GM19035 (cell line): ENCODE measurements around the gene IFFO2.

Experiments
- ATAC-seq: cut with Tn5 transposase; IDR thresholded peaks from one replicate; pipeline ENCODE4 v1.9.1; 2021; ENCODE audit not compliant: unreplicated experiment

Gene IFFO2

DNA sequence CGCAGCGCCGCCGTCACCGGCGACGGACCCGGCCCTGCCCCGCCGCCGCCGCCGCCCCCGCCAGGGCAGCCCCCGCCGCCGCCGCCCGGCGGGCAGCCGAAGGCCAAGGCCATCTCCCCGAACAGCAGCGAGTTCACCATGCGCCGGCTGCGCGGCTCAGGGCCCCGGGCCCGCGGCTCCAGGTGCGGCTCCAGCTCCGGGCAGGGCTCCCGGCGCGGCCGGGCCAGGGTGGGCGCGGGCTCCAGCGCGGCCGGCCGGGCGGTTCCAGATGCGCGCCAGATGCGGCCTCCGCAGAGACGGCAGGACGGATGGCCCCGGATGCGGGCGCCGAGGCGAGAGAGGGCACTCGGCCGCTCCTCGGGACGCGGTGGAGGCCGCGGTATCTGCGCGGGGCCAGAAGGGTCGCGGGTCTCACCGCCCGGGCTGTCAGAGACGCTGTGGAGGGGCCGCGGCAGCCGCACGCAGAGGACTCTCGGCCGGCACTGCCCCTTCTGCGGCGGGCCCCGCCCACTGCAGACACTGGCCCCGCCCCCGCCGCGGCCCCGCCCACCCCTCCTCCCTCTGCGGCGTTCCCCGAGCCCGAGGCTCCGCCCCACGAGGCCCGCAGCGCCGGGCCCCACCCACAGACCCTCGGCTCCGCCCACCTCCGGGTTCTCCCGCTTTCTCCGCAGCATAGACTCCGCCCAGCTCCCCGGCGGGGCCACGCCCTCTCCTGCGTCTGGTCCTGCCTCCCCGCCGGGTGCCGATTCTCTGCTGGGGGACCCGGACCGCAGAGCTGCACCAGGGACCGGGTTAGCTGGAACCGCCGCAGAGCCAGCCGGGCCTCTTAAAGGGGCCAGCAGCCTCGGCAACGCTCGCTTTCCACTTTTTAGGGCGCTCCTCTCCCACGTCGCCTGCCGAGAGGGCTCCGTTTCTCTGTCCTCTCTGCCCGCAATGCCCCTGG, at the start of gene IFFO2:
TSS of gene IFFO2 (minus strand) at position 484 of the 943 bp plus-strand sequence. CDS start at position 140, 344 bp downstream.
- ATAC-seq = peak; percentile 61

DNA sequence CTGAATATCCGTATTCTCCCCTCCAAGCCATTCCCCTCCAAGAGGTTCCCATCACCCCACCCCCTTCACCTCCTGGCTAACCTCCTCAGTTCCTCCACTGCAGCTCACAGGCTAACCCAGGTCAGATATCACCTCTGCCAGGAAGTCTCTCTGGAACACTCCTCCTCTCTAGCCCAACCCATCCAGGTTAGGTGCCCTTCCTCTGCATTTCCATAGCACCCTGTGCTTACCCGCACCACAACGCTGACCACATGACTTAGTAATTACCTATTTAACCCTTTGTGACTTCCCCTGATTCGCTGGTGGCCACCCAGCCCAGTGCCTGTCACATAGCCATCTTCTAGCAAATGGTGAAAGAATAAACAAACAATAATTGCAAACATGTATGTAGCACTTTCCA, 49.5 kb upstream of the IFFO2 start:
- ATAC-seq = no peak

DNA sequence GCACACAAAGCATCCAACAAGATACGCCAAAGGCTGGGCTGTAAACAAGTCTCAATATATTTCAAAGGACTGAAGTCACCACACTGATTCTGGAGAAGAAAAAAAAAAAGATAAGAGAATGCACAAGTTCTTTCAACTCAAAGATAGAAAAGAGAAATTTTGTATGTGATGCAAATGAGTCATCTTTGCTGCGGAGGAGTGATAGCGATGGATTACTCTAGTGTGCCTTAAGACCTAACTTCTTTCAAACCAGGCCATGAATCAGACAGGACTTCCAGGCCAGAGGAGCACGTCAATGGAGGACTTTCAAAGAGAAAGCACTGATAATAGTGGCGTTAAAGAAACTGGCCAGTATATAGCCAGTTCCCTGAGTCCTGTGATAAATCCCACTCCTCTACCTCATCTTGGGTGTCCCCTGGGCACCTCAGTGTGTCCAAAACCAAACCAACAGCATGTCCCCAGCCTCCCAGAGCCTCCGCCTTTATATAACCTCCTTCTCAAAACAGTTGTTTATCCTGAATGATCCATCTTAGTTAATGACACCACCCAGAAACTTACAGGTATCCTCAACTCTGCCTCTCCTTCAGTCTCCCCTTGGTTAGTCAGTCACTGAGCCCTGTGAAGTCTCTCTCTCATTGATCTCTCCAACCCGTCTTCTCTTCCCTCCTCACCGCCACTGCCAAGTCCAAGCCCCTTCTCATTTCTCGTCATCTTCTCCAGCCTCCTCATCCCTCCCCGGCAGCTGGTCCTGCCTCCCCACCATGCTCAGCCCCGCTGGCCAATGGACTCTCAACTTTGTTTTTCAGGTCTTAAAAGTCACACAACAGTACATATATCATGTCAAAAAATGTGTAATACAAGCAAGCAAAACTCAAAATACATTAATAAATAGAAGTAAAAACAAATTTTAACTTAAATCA, 47.2 kb upstream of the IFFO2 start:
- no peak for ATAC-seq

DNA sequence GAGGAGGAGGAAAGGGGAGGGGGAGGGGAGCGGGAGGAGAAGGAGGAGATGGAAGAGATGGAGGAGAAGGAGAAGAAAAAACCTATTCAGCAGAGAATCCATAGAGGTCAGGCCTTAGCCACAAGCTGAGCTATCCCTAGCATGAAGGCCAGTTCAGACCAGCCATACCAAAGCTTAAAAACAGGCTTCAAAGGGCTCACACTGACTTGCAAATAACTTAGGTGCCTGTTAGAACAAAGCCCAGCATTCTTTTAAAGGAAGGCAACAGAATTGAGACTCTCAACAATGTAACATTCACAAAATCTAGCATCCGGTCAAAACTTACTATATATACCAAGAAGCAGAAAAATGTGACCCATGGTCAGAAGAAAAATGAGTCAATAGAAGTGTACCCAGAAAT, 43.6 kb upstream of the IFFO2 start:
- ATAC-seq = no peak

DNA sequence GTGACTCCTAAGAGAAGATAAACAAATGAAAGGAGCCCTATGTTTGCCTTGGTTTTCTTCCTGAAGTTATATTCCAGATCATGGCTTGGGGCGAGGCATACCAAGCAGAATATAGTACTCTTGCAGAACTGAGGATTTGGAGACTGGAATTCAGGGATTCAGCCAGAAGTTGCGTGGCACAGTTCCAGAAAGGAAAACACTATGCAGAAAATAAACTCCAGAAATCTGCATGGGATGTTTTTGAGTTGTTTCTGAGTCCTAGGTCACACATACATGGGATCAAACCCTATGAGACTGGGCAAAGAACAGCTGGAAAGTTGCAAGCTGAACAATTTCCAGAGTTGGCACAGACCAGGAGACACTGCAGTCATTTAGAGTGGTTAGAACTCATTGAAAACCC, 42.9 kb upstream of the IFFO2 start:
- ATAC-seq = no peak

DNA sequence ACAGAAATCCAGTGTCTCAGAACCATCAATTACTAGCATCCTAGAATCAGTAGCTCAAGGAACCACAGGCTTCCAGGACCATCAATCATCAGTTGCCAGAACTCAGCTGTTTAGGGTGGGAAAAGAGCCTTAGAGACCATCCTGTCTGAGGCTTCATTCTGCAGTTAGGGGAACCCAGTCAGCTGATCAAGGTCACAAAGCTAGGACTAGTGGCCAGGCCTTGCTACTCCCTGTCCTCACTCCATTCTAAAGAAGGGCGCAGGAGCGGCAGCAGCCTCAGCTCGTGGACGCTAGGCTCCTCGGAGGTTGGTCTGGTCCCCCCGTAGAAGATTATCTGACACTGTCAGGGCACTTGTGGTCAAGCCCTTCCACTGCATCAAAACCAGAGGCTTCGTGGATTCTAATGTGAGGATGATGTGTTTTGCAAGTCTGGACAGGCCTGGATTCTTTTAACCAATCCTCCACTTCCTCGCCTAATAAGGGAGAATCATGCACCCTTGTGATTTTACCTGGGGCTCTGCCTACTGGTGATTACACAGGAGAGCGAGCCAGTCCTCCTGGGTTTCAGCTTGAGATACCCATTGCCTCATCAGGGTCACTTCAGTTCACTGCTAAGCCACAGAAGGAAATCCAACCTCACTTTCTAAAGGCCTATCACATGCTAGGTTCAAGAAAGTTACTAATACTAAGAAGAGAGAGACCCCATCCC, 41.7 kb upstream of the IFFO2 start:
- ATAC-seq = no peak

DNA sequence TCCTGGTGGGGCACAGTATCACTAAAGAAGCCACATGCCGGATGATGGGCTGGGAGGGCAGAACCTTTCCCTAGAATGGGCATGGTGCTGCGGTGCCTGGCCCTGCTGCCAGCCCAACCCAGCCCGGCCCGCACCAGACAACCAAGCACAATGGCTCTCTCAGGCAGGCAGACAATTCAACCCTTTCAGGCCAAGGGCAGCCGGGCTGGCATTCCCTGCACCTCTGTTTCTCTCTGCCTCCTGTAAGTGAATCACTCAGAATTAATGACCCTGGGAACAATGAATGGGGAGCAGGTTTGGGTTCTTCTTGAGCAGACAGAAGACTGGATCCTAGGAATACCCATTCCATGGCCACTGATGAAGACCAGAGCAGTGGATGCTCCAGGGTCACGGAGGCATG, 41.0 kb upstream of the IFFO2 start:
- no peak for ATAC-seq

DNA sequence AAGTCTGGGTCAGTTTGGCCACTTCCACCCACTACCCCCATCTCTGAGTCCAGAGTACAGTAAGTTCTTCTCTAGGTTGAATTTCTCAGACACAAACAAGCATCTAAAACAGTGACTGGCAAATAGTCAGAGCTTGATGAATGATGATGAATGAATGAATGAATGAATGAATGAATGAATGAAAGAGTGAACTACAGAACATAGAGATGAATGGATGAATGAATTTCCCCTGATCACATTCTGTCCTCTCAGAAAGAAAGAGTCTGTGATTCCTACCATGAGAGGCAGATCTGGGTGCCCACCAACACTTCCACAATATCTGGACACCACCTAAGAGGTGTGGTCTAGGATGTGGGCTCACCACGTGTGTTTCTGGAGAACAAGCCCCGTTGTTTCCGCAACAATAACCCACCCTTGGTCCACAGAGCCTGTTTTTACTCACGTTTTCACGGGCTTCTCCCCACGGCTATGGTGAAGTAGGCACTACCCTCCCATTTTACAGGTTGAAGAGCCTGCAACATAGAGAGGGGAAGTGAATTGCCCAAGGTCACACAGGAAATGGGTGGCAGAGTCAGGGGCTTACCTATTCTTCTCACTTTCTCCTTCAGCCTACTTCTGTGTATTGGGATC, 40.2 kb upstream of the IFFO2 start:
- ATAC-seq = no peak

DNA sequence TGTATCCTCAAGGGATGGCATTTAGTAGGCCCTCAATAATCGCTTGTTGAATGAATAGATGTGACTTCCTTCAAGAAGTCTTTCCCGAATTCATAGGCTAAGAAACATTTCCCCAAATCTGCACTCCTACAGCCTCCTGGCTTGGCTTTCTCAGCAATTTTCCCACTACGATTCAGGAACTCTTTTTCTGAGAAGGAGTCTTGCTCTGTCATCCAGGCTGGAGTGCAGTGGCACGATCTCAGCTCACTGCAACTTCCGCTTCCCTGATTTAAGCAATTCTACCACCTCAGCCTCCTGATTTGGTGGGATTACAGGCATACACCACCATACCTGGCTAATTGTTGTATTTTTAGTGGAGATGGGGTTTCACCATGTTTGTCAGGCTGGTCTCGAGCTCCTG, 37.9 kb upstream of the IFFO2 start:
- ATAC-seq = no peak

DNA sequence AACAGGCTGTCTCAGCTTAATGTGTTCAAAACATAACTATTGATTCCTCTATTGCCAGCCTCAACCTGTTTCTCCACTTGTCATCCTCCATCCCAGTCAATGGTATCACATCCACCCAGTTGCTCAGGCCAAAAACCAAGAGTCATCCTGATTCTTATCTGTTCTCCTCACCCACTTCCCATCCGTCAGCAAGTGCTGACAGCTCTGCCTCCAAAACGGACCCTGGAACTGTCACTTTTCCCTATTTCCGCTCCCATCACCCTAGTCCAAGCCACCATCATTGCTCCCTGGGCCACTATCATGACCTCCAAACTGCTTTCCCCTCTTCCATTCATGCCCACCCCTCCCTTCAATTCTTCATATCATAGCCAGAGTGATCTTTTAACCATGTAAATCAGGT, 36.2 kb upstream of the IFFO2 start:
- ATAC-seq = no peak

DNA sequence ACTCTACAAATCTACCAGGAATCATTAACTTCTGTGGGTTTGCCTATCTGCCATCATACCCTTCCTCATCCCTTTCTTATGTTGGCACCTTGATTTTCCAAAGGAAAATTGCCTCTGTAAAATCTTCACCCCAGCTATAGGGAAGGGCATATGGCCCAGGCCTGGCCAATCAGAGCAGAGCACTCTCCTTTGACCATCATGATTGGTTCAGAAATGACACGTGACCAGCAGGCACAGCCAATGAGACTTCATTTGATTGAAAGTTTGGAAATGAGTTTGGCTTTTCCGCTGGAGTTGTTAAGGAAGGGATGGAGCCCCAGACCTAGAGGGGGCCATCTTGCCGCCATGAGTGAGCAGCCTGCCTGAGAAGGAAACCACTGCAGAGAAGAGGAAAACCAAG, 35.1 kb upstream of the IFFO2 start:
- ATAC-seq = no peak

DNA sequence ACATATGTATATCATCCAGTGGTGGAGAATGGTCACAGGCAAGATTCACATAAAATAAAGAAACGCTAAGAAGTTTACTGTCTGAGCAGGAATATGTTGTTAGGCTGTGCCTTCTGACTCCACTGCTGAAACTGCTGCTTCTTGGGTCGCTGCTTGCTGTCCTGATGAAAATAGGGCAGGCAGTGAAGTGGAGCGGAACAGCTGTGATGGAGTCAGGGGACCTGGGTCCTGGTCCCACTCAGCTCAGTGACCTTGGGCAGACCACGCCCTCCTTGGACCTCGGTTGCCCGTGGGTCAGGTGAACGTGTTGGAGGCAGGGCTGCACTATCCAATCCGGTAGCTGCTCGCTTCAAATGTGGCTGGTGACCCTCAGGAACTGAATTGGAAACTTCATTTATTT, 33.4 kb upstream of the IFFO2 start:
- ATAC-seq = no peak

DNA sequence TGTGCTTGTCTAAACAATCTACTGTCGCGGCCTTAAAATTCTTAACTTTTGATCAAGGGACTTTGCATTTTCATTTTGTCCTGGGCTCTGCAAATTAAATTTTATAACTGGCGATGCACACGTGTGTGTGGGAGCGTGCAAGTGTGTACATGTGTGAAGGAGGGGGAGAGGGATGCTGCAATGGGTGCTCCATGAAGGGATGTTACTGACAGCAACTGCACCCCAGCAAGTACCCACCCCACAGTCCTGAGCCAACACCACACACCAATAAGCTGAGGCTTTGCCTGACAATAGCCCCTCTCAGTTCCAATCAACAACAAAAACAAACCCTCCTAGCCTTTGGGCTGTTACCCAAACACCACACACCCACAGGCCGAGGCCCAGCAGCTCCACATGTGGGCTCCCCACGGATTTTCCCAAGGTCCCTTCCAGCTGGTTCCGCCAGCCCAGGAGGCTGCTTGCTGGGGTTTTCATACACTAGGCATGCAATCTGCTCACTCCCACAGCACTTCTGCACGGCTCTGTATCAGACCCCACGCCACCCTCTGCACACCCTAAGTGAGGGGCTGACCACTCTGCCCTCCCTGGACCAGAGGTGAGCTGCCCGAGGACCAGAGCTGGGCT, 32.8 kb upstream of the IFFO2 start:
- no peak for ATAC-seq

DNA sequence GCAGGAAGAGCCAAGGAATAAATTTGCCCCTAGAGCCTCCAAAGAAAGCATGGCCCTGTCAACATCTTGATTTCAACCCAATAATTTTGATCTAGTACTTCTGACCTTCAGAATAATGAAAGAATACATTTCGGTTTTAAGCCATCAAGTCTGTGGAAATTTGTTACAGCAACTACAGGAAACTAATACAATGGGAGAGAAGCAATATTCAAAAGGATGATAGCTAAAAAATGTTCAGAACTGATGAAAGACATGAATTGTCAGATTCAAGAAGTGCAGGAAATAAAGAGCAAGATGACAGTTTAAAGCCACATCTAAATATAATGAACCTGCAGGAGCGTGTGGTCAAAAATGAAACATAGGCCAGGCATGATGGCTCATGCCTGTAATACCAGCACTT, 24.8 kb upstream of the IFFO2 start:
- ATAC-seq = no peak

DNA sequence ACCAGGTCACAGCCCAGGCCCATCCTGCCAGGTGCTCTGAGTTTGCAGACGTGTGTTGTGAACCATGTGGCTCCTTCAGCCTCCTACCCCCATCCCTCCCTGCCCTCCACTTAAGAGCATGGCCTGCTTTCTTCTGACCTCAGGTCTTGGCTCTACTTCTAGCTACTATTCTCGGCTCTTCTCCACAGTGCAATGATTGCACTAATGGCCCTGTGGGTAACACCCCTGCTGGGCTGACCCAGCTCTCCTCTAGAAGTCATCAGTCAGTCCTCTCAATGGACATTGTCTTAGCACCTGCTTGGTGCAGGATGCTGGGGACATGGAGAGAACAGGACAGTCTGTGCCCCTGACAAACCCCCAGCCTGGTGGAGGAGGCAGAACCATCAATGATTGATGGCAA, 22.2 kb upstream of the IFFO2 start:
- no peak for ATAC-seq

DNA sequence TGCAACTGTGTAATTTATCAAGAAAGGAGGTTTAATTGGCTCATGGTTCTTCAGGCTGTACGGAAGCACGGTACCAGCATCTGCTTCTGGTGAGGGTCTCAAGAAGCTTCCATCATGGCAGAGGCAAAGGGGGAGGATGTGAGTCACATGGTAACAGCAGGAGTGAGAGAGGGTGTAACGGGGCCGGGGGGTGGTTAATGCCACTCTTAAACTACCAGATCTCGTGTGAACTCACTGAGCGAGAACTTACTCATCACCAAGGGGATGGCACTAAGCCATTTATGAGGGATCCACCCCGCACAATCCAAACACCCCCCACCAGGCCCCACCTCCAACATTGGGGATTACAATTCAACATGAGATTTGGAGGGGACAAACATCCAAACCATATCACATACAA, 21.0 kb upstream of the IFFO2 start:
- ATAC-seq = no peak

DNA sequence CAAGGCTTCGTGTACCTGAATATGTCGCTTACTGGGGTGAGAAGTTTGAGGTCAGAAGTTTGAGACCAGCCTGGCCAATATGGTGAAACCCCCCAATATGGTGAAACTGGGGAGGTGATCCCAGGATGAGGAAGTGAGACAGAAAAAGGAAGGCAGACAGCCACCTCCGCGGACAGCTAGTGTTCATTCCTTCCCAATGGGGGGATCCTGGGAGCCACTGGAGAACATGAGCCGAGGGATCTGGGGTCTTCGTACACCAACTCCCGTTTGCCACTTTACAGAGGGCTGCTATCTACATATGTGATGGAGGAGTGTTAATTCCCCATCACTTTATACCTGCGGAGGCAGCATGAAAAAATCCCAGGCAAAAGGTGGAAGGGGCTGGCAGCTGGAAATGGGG, 19.6 kb upstream of the IFFO2 start:
- no peak for ATAC-seq

DNA sequence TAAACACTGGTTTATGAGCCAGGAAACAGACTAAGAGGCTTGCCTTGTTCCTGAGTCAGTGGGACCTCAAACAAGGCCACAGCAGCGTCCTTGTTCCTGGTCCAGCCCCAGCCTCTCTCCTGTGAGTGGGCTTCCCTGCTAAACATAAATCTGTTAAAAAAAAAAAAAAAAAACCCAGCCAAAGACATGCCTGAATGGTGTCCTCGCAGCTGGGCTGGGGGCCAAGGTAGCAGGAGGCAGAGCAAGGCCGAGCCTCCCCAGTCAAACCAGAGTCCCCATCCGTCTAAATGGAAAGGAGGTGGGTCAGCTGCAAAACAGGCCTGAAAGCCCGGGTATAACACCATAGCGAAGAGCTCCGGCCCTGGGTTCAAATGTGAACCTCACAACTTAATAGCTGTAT, 18.1 kb upstream of the IFFO2 start:
- ATAC-seq = no peak

DNA sequence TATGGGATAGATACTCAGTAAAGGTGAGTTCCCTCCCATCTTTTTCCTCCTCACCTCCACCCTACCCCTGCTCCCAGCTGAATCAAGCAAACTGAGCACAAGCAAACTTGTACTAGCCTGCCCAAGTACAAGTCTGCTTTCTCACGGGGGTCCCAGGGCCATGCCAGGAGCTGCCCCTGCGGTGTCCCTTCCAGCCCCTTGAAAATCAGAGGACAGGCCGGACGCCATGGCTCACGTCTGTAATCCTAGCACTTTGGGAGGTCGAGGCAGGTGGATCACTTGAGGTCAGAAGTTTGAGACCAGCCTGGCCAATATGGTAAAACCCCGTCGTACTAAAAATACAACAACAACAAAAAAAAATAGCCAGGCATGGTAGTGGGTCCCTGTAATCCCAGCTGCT, 17.5 kb upstream of the IFFO2 start:
- no peak for ATAC-seq

DNA sequence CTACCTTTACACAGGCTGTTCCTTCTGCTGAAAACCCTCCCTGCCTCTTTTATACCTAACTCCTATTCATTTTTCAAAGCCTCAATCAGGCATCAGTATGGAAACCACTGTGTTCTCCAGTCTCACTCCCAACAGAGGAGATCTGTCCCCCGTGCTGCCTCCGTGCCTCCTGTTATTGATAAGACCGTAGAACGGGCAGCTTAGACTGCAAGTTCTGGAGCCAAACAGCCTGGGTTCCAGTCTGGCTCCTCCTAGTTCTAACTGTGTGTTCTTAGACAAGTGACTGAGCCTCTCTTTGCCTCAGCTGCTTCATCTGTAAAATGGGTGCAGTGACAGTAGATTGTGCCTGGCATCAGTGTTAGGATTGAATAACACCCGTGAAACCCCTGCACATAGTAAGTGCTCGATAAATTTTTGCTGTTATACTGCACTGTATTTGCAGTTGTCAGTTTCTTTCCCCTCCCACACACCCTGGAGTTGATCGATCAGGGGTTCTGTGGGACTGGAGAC, 17.0 kb upstream of the IFFO2 start:
- no peak for ATAC-seq
